GM10248 (cell line): ENCODE measurements around the gene GPRC5A.

Experiments
- CTCF ChIA-PET: fragments of 300-600 bp; sonication (Branson Sonifier 250); formaldehyde crosslinking; extraction: SDS; loops from one replicate; lab custom pipeline; 2021; ENCODE audit warnings: antibody characterized with exemption; lab: Yijun Ruan, JAX
- POLR2A ChIA-PET: fragments of 350-650 bp; sonication (Branson Sonifier 250); formaldehyde crosslinking; extraction: SDS; loops from one replicate; lab custom pipeline; 2020; ENCODE audit warnings: antibody characterized with exemption; lab: Yijun Ruan, JAX
- DNase-seq: peaks from one replicate; pipeline ENCODE4 v3.0.0; 2012; ENCODE audit errors: extremely low spot score
- TF ChIP-seq, protein P1 (sequence below): IDR thresholded peaks from 2 replicates; pipeline ENCODE4 v1.5.1; 2012; ENCODE audit warnings: mild to moderate bottlenecking, low read depth; ENCODE audit errors: extremely low read depth, missing control alignments, control extremely low read depth

Gene GPRC5A

DNA sequence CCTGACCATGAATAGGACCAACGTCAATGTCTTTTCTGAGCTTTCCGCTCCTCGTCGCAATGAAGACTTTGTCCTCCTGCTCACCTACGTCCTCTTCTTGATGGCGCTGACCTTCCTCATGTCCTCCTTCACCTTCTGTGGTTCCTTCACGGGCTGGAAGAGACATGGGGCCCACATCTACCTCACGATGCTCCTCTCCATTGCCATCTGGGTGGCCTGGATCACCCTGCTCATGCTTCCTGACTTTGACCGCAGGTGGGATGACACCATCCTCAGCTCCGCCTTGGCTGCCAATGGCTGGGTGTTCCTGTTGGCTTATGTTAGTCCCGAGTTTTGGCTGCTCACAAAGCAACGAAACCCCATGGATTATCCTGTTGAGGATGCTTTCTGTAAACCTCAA, 17.3 kb downstream of the GPRC5A start:
- TF ChIP-seq, protein P1, sequence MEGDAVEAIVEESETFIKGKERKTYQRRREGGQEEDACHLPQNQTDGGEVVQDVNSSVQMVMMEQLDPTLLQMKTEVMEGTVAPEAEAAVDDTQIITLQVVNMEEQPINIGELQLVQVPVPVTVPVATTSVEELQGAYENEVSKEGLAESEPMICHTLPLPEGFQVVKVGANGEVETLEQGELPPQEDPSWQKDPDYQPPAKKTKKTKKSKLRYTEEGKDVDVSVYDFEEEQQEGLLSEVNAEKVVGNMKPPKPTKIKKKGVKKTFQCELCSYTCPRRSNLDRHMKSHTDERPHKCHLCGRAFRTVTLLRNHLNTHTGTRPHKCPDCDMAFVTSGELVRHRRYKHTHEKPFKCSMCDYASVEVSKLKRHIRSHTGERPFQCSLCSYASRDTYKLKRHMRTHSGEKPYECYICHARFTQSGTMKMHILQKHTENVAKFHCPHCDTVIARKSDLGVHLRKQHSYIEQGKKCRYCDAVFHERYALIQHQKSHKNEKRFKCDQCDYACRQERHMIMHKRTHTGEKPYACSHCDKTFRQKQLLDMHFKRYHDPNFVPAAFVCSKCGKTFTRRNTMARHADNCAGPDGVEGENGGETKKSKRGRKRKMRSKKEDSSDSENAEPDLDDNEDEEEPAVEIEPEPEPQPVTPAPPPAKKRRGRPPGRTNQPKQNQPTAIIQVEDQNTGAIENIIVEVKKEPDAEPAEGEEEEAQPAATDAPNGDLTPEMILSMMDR, result no peak
- no peak for DNase-seq
- ChIA-PET POLR2A (no interaction called here), CTCF (interaction anchor here (0.6 to 2.2 kb wide), 4 partner anchors 8 to 303 kb away, joined by 3 to 10 read pairs (median 4); no protein-coding TSS in a partner anchor)

DNA sequence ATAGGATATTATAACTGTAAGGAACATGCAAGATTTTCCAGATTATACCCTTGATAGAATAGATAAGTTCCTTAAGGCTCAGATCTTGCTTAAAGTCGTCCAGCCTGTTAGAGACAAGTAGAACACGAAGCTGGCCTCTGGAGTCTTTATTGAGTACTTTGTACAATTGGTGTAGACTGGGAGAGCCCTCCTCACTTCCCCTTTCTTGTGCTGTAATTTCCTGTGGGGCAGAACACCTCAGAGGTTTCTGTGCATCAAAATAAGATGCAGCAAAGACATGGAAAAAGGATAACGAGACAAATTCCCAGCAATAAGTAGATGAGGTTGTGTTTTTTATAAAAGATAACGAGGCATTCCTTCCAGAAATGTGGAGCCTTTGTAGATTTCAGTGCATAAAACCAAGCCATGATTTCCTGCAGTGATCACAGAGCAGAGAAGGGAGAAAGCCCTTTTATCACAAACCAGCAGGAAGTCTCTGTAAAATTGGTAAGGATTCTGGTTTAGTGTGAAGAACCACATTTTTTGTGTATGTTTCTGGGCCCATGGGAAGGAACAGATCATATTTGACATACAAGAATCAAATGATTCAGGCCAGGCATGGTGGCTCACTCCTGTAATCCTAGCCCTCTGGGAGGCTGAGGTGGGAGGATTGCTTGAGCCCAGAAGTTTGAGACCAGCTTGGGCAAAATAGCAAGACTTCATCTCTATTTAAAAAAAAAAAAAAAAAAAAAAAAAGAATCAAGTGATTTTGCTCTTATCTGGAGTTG, 18.0 kb downstream of the GPRC5A start:
- POLR2A ChIA-PET, result no interaction called here
- TF ChIP-seq, protein P1, result no peak
- CTCF ChIA-PET, result interaction anchor here (1.1 to 2.2 kb wide), 3 partner anchors 12 to 302 kb away, joined by 3 to 10 read pairs (median 4); partner anchors contain the start of gene GPRC5A
- peak; percentile 38 for DNase-seq

DNA sequence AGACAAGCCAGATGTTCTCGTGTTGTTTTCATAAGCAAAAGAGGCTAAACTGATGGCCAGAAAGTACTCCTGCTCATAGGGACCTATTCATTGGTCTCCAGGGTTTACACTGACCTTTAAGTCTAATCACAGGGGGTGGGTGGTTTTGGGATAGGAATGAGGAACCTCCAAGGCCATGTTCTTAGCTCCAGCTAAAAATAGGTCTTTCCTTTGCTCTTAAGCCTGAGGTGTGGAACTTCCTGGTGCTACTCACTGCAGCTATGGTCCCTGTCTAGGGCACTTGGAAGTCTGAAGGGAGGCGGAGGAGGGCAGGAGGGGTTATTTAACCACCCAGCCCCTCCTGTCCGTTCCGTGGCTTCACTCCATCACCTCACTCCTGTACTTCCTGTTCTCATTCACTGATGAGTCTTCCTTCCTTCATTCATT, 18.6 kb downstream of the GPRC5A start:
- TF ChIP-seq, protein P1, result no peak
- CTCF ChIA-PET, result interaction anchor here (1.1 kb wide), 1 partner anchor 19 kb away, joined by 4 read pairs; the partner anchor contains the start of gene GPRC5A
- POLR2A ChIA-PET, result no interaction called here
- DNase-seq, result no peak

DNA sequence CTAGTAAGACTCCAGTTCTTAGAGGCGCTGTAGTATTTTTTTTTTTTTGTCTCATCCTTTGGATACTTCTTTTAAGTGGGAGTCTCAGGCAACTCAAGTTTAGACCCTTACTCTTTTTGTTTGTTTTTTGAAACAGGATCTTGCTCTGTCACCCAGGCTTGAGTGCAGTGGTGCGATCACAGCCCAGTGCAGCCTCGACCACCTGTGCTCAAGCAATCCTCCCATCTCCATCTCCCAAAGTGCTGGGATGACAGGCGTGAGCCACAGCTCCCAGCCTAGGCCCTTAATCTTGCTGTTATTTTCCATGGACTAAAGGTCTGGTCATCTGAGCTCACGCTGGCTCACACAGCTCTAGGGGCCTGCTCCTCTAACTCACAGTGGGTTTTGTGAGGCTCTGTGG, 21.3 kb downstream of the GPRC5A start:
- no peak for DNase-seq
- CTCF ChIA-PET, result interaction anchor here (1.4 to 5.9 kb wide), 3 partner anchors 21 to 535 kb away, joined by 3 to 117 read pairs (median 4); no protein-coding TSS in a partner anchor
- TF ChIP-seq, protein P1, result no peak
- POLR2A ChIA-PET, result no interaction called here

DNA sequence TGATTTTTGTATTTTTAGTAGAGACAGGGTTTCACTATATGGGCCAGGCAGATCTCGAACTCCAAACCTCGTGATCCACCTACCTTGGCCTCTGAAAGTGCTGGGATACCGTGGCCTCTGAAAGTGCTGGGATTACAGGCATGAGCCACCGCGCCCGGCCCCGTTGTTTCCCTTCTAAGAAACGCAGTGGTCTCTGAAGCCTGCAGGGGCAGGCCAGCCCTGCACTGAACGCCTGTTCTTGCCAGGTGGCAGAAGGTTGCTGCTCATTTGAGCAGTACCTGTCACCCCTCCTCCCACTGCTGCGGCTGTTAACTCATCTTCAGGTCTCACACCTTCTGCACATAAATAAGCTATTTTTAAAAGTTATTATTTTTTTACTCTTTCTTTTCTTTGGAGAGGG, 24.3 kb downstream of the GPRC5A start:
- POLR2A ChIA-PET, result no interaction called here

More for the DNA sequence above, 24.3 kb downstream of the GPRC5A start:
- CTCF ChIA-PET, result interaction anchor here (0.8 to 5.9 kb wide), 33 partner anchors 8 to 580 kb away, joined by 3 to 117 read pairs (median 4); partner anchors contain the start of gene FAM234B
- TF ChIP-seq, protein P1, result no peak
- DNase-seq, result no peak
